Motor neuron (in vitro differentiated cells): Measurements from ENCODE around the gene LRCH3. TPM values are rescaled to one million over a fixed set of nuclear protein-coding genes. Genes with fewer than 3 reads are reported as not detected.

Experiments used
- ATAC-seq, 8 experiments: fragments of 200-7000 bp; cut with Tn5 transposase; replicated peaks in 6 of 8; 2 replicates each; pipeline ENCODE4 v1.8.0; 2021; ENCODE audit warnings: mild to moderate bottlenecking in 8 of 8, moderate library complexity in 8 of 8
- H3K27ac ChIP-seq, 2 donors: fragments of 250-450 bp; sonication (Bioruptor Pico); 2 replicates each; pipeline ENCODE4 v1.9.0; 2021; ENCODE audit warnings: antibody characterized with exemption in 2 of 2, mild to moderate bottlenecking in 2 of 2, moderate library complexity in 1 of 2
- H3K4me1 ChIP-seq, 2 donors: fragments of 250-450 bp; sonication (Bioruptor Pico); replicated peaks in 1 of 2; 2 replicates each; pipeline ENCODE4 v1.6.1; 2021; ENCODE audit warnings: antibody characterized with exemption in 2 of 2, mild to moderate bottlenecking in 2 of 2, moderate library complexity in 1 of 2
- H3K4me3 ChIP-seq, 5 donors: fragments of 250-450 bp; sonication (Bioruptor Pico); 2 replicates each; pipeline ENCODE4 v1.9.0; 2021; ENCODE audit warnings: antibody characterized with exemption in 5 of 5, mild to moderate bottlenecking in 5 of 5, moderate library complexity in 4 of 5
- WGBS, 10 experiments: fragments of 450-650 bp; shearing (Covaris generic); methylation state at CpG; one replicate each; pipeline ENCODE4 v1.0.0; 2022; 5-methylcytosine and 5-hydroxymethylcytosine counted together
- in situ Hi-C, 9 experiments: fragments of 400-800 bp; cut with MboI; loops; one replicate each; pipeline ENCODE4 v1.15.0; 2021; ENCODE audit warnings: low sequenced_read_pairs in 9 of 9, low pct_unique_long_range_greater_than_20kb in 2 of 9; ENCODE audit not compliant: unreplicated experiment in 9 of 9
- total RNA-seq, 8 experiments: library from RNA; unstranded; fragments of 300-600 nt; gene quantifications; 2 replicates each; pipeline versions ENCODE4 v1.2.3 to v1.2.4, GENCODE V29; 2022

The LRCH3 gene
- total RNA-seq, 8 experiments from 2014 or later: 21.8 to 89.4 (median 38.4) TPM

DNA sequence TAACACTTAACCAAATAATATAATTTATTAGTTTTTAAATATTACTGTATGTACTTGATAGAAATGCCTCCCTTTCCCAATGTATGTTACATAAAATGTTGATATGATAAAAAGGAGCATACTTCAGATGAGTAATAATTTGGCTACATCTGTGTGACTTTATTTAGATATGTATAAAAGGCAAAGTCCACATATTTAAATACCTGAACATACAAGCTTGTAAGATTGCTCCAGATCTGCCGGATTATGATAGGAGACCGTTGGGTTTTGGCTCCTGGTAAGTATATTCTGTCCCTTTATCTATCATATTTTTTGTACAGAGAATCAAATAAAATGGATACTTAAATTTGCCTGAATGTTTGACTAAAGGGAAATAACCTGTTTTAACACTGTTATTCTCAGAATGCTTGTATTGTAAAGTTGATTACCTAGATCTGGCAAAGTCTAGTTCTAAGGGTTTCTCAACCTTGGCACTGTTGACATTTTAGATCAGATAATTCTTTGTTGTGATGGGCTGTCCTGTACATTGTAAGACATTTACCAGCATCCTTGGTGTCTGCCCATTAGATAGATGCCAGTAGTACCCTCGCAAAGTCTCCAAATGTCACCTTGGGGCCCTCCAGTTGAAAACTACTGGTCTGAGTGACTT, 38.5 kb downstream of the LRCH3 start:
- in situ Hi-C loops: no loop called here
- WGBS, 10 experiments: 75 to 100% (median 96%) methylated on average over 1 to 3 of the region's 3 CpGs
- Histone ChIP-seq H3K27ac (no peak overlapping the region), H3K4me1 (no peaks in the 10 kb centered on the region), H3K4me3 (no peak overlapping the region)
- no peak for ATAC-seq

- in situ Hi-C loops: no loop called here
- 48 to 100% (median 84%) methylated on average over 1 to 6 of the region's 6 CpGs for WGBS, 10 experiments
- H3K4me1 ChIP-seq: no peaks in the 10 kb centered on the region
- H3K4me3 ChIP-seq: no peak overlapping the region
- H3K27ac ChIP-seq: no peak overlapping the region
- no peak for ATAC-seq
These were observed 39.4 kb downstream of the LRCH3 start for GRCh38 chr3:197830308-197830966.

DNA sequence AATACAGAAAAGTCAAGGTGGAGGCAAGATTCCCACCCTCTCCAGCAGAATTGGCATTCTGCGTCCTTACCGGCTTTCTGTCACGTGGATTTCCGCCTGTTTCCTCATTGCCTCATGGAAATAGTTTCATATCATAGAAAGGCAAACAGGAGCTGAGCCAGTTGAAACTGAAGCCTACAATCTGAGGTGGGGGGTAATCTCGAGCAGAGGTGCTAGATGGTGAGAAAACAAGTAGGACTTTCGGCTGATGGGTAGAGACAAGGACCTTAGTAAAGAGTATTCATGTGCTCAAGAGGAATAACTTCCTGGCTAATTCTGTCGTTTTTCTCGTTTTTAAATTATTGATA, 39.9 kb downstream of the LRCH3 start:
- Histone ChIP-seq H3K4me3 (no peak overlapping the region), H3K27ac (no peak overlapping the region), H3K4me1 (no peaks in the 10 kb centered on the region)
- in situ Hi-C loops: no loop called here
- no peak for ATAC-seq
- 80 to 98% (median 93%) methylated on average over 1 to 8 of the region's 8 CpGs for WGBS, 10 experiments

- H3K27ac ChIP-seq: no peak overlapping the region
- no peaks in the 10 kb centered on the region for H3K4me1 ChIP-seq
- H3K4me3 ChIP-seq: no peak overlapping the region
- WGBS, 10 experiments: 78 to 100% (median 96%) methylated on average over 2 to 8 of the region's 8 CpGs
- ATAC-seq: no peak
- in situ Hi-C loops: no loop called here
These were observed 43.1 kb downstream of the LRCH3 start for GRCh38 chr3:197833930-197834715.

DNA sequence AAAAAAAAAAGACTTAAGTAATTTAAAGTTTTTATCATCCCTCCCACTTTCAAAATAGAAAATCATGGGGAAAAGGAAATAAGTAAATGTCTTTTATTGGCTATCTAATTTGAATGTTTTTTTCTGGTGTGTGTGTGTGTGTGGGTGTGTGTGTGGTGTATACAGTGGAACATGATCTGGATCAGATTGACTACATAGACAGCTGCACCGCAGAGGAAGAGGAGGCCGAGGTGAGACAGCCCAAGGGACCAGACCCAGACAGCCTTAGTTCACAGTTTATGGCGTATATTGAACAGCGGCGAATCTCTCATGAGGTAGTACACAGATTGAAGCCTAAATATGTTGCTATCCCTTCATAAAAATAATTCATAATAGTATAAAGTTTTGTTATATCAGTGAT, 44.5 kb downstream of the LRCH3 start:
- Histone ChIP-seq H3K4me1 (no peaks in the 10 kb centered on the region), H3K27ac (no peak overlapping the region), H3K4me3 (no peak overlapping the region)
- WGBS, 10 experiments: 82 to 100% (median 97%) methylated on average over 1 to 5 of the region's 5 CpGs
- in situ Hi-C loops: no loop called here
- no peak for ATAC-seq

GRCh38 chr3:197836244-197836643, 45.2 kb downstream of the LRCH3 start:
- no peak overlapping the region for H3K4me3 ChIP-seq
- H3K27ac ChIP-seq: no peak overlapping the region
- in situ Hi-C loops: no loop called here
- ATAC-seq: peak in 1 of 8 experiments; percentile 57
- no peaks in the 10 kb centered on the region for H3K4me1 ChIP-seq

GRCh38 chr3:197837282-197837681, 46.2 kb downstream of the LRCH3 start:
- in situ Hi-C loops: no loop called here
- ATAC-seq: no peak
- WGBS, 10 experiments: 93 to 100% (median 100%) methylated on average over 1 to 2 of the region's 2 CpGs

GRCh38 chr3:197841789-197842188, 50.7 kb downstream of the LRCH3 start:
- ATAC-seq: no peak
- in situ Hi-C loops: no loop called here
- 57 to 100% (median 86%) methylated on average over 1 to 5 of the region's 5 CpGs; no CpG with 5 or more reads in 3 of the 10 experiments for WGBS, 10 experiments

More at GRCh38 chr3:197837282-197837681, 46.2 kb downstream of the LRCH3 start:
- no peak overlapping the region for H3K4me3 ChIP-seq
- no peaks in the 10 kb centered on the region for H3K4me1 ChIP-seq
- no peak overlapping the region for H3K27ac ChIP-seq

DNA sequence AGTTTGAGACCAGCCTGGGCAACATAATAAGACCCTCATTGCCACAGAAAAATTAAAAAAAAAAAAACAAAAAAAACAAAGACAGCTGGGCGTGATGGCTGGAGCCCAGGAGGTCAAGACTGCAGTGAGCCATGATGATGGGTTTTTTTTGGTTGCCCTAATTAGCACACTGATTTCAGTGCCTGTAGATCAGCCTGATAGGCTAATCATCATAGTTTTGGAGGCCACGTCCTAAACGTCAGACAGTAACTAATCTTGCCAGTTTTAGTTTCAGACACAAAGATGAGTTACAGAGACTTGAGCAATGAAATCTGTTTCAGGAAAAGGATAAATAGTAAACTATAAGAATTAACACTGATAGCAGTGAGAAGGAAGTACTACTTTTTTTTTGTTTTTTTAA, 55.4 kb downstream of the LRCH3 start:
- WGBS, 10 experiments: 72 to 100% (median 93%) methylated on average over 1 to 3 of the region's 3 CpGs; no CpG with 5 or more reads in 1 of the 10 experiments
- no peak overlapping the region for H3K27ac ChIP-seq
- H3K4me3 ChIP-seq: no peak overlapping the region
- no peaks in the 10 kb centered on the region for H3K4me1 ChIP-seq
- in situ Hi-C loops: no loop called here
- no peak for ATAC-seq

More at GRCh38 chr3:197841789-197842188, 50.7 kb downstream of the LRCH3 start:
- no peak overlapping the region for H3K4me3 ChIP-seq
- H3K27ac ChIP-seq: no peak overlapping the region
- H3K4me1 ChIP-seq: no peaks in the 10 kb centered on the region

DNA sequence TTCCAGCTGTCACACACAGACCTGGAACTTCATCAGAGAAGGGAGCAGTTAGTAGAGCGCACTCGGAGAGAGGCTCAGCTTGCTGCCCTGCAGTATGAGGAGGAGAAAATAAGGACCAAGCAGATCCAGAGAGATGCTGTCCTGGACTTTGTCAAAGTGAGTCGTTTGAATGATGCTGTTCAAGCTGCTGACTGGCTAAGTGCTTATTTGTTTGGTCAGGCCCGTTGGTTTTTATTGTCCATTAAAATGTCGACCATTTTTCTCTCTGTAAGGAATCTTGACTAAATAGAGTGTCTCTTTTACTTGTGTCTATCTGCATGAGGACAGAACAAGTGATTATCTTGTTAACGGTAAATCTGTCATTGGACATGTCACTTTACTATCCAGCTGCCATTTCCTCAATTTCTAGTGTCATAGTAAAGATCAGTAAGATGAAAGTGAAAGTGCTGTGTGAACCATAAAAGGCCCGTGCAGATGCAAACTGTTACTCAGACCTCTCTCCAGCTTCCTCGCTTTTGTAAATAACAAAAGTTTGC, 56.9 kb downstream of the LRCH3 start:
- Histone ChIP-seq H3K27ac (no peak overlapping the region), H3K4me3 (no peak overlapping the region), H3K4me1 (no peaks in the 10 kb centered on the region)
- peak in 2 of 8 experiments; percentile 71 to 87 for ATAC-seq
- 13 to 100% (median 73%) methylated on average over 1 to 8 of the region's 8 CpGs for WGBS, 10 experiments
- in situ Hi-C loops: no loop called here

DNA sequence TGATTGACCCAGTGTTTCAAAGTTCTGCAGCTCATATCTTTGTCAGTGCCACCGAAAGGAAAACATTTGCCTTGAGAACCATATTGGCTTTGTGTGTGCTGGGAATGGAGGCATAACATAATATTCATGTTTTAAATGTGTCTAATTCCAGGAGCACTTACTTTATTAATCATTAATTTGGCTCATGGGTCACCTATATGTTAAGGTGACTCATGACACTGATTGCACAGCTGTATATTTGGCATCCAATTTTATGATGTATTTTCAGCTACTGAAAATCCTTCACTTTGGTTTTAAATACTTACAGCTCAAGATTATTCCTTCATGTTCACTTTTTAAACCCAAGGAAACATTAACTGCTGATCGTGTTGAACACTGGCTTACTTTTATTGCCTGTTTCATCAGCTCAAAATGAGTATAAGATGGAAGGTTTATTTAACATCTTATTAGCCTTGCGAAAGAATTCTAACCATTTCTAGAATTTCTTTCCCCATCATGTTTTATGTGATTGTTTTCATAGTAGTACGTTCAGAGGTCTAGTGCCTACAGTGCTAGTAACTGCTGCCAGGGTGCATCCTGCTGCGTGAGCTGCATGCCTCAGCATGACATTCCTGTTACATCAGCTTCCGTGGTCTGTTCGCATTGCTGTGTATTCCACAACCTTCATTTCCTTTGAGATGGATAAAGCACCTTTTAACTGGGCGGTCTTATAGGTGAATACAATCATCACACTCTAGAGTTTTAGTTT, 63.7 kb downstream of the LRCH3 start:
- peak in 3 of 8 experiments; percentile 84 to 98 (median 95) for ATAC-seq
- in situ Hi-C loops: no loop called here
- 50 to 100% (median 77%) methylated on average over 1 to 8 of the region's 8 CpGs for WGBS, 10 experiments
- Histone ChIP-seq H3K27ac (no peak overlapping the region), H3K4me3 (no peak overlapping the region), H3K4me1 (peaks cover 6 to 9% of the 10 kb centered on the region in 2 donors)

GRCh38 chr3:197855571-197855970, 64.5 kb downstream of the LRCH3 start:
- in situ Hi-C loops: no loop called here
- ATAC-seq: no peak
- no peak overlapping the region for H3K4me3 ChIP-seq
- WGBS, 10 experiments: 90 to 100% (median 96%) methylated on average over 1 to 8 of the region's 9 CpGs; no CpG with 5 or more reads in 1 of the 10 experiments
- H3K27ac ChIP-seq: no peak overlapping the region
- H3K4me1 ChIP-seq: peaks cover 6 to 9% of the 10 kb centered on the region in 2 donors
